NB4 (cell line): Measurements from ENCODE around the gene GALNT13.

Experiments used
- DNase-seq: peaks from one replicate; pipeline ENCODE4 v3.0.0; 2010; ENCODE audit warnings: low read depth
- H3K4me3 ChIP-seq: one replicate; pipeline ENCODE4 v1.5.1; 2011; ENCODE audit warnings: mild to moderate bottlenecking, low read depth, low read length, moderate library complexity
- MYC ChIP-seq: IDR thresholded peaks from 2 replicates; pipeline ENCODE4 v1.6.1; 2011; ENCODE audit warnings: low read depth, low read length
- POLR2A ChIP-seq: IDR thresholded peaks from 2 replicates; pipeline ENCODE4 v1.6.1; 2011; ENCODE audit warnings: mild to moderate bottlenecking; ENCODE audit not compliant: insufficient read length; ENCODE audit errors: extremely low read depth
- TF ChIP-seq, protein P1 (sequence below): IDR thresholded peaks from one replicate; pipeline ENCODE4 v1.5.1; 2012; ENCODE audit warnings: low read depth, low read length
- TF ChIP-seq, protein P2 (sequence below): IDR thresholded peaks from 2 replicates; pipeline ENCODE4 v1.6.1; 2011; ENCODE audit warnings: low read depth, low read length

The GALNT13 gene

DNA sequence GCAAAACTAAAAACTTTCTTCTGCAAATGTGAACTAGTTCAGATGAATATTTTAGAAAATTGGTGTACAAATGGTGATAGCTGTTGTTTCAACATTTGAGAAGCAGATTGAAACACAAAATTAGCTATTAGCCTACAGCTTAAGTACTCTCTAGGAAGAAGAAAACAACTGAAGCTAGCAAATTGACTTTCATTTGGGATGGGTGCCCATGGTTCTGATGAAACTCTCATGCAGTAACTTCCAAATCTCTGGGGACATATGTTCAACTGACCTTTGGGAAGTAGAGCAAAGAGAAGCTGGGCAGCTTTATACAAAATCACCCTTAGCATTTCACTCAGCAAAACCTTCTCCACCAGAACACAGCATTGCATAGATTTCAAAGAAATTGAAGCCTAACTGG, 119.0 kb downstream of the GALNT13 start:
- no peak for DNase-seq
- no peak overlapping the region for H3K4me3 ChIP-seq
- TF ChIP-seq POLR2A: no peak
- TF ChIP-seq, protein P1, sequence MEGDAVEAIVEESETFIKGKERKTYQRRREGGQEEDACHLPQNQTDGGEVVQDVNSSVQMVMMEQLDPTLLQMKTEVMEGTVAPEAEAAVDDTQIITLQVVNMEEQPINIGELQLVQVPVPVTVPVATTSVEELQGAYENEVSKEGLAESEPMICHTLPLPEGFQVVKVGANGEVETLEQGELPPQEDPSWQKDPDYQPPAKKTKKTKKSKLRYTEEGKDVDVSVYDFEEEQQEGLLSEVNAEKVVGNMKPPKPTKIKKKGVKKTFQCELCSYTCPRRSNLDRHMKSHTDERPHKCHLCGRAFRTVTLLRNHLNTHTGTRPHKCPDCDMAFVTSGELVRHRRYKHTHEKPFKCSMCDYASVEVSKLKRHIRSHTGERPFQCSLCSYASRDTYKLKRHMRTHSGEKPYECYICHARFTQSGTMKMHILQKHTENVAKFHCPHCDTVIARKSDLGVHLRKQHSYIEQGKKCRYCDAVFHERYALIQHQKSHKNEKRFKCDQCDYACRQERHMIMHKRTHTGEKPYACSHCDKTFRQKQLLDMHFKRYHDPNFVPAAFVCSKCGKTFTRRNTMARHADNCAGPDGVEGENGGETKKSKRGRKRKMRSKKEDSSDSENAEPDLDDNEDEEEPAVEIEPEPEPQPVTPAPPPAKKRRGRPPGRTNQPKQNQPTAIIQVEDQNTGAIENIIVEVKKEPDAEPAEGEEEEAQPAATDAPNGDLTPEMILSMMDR: no peak
- TF ChIP-seq MYC: no peak
- TF ChIP-seq, protein P2, sequence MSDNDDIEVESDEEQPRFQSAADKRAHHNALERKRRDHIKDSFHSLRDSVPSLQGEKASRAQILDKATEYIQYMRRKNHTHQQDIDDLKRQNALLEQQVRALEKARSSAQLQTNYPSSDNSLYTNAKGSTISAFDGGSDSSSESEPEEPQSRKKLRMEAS: no peak

DNA sequence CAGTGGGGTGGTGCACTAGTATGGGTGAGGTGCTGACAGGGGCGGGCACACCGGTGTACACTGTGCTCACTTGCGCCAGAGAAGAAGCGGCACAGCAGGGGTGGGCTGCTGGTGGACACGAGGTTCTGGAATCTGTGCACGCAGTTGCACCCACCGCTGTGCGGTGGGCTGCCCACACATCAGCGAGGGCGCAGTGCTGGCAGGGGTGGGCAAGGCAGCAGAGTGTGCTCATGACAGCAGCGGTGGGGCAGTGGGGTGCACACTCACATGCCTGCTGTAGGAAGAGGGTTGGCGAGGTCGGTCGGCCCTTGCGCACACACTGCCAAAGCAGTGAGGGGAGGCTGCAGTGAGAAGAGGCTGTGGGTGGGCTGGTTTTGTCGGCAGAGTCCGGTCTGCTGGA, 141.8 kb downstream of the GALNT13 start:
- TF ChIP-seq, protein P1: no peak
- TF ChIP-seq POLR2A: no peak
- TF ChIP-seq, protein P2: no peak
- TF ChIP-seq MYC: no peak
- H3K4me3 ChIP-seq: no peak overlapping the region
- no peak for DNase-seq

DNA sequence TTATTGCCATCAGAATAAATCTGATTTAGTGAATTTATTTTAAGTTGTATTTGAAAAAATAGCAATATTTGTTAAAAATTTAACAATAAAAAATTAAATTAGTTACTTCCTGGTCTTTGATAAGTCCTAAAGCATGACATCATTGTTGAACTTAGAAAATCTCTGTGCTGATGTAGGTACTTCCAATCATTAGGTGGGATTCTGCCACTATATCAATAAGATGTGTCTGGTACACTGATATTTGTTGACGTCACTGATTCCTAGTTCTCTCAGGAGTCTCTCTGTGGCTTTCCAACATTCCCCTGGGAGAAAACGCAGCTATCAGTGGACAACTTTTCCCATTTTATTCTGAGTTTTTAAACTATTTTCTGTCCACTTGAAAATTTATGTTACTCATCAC, 143.5 kb downstream of the GALNT13 start:
- H3K4me3 ChIP-seq: no peak overlapping the region
- DNase-seq: no peak
- TF ChIP-seq POLR2A (no peak), MYC (no peak)
- TF ChIP-seq, protein P2: no peak
- TF ChIP-seq, protein P1: no peak

DNA sequence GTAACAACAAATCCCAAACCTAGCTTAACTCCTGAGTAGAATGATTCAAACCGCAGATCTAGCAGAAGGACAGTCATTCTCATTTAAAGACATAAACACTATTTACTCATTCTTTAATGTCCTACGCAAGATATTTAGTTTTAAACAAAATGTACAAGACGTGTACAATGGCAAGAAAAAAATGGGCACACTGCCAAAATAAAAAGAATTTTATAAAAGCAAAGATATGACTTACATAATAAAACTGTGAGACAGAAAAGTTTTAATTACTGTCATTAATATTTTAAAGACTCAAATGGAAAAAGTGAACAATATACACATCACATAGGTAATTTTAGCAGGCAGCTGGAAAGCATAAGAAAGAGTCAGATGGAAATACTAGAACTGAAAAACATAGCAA, 157.8 kb downstream of the GALNT13 start:
- no peak for TF ChIP-seq MYC
- TF ChIP-seq, protein P1: no peak
- TF ChIP-seq, protein P2: no peak
- TF ChIP-seq POLR2A: no peak
- DNase-seq: no peak
- no peak overlapping the region for H3K4me3 ChIP-seq

DNA sequence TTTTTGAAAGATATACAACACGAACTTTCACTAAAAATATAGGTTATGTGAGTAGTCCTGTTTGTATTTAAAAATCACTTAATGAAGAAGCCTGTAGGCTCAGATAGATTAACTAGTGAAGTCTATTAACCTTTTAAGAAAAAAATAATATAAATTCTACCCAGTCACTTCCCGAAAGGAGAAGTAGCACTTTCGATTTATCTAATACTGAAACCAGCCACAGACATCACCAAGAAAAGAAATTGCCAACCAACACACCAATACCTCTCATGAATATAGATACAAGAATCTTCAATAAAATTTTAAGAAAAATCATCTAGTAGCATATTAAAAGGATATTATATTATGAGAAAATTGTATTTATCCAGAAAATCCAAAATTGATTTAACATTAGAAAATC, 160.5 kb downstream of the GALNT13 start:
- H3K4me3 ChIP-seq: no peak overlapping the region
- no peak for DNase-seq
- no peak for TF ChIP-seq MYC
- TF ChIP-seq, protein P2: no peak
- TF ChIP-seq, protein P1: no peak
- TF ChIP-seq POLR2A: no peak

DNA sequence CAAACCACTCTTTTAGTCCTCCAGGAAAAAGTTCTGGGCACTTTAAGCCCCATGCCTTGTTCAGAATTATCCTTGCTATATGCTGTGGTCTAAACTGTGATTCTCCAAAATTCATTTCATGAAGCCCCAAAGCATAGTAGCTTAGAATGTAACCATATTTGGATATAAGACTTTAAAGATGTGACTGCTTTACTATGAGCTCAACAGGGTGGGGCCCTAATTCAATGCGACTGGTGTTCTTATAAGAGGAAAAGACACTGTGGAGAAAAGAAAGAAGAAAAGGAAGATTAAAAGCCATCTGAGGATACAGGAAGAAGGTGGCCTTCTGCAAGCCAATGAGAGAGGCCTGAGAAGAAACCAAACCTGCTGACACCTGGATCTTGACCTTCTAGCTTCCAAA, 174.8 kb downstream of the GALNT13 start:
- no peak for DNase-seq
- no peak overlapping the region for H3K4me3 ChIP-seq
- TF ChIP-seq POLR2A: no peak
- TF ChIP-seq, protein P2: no peak
- TF ChIP-seq, protein P1: no peak
- TF ChIP-seq MYC: no peak
